ENCODE results near the gene LRRC47.

The LRRC47 gene

GRCh38 chr1:3779265-3779911, 16.9 kb downstream of the LRRC47 start:
- no peak overlapping the region for H3K4me3 ChIP-seq (ENCODE audit: low read depth in 1 of 5, low read length in 5 of 5)
- H3K27ac ChIP-seq (ENCODE audit: low read depth, low read length): no peak overlapping the region
- H3K36me3 ChIP-seq (ENCODE audit: control insufficient read depth in 5 of 5, insufficient read depth in 5 of 5, low read length in 5 of 5): peaks cover 0 to 74% (median 62%) of the 10 kb centered on the region in 5 donors
- H3K27me3 ChIP-seq (ENCODE audit: control insufficient read depth in 5 of 5, insufficient read depth in 4 of 5, low read length in 5 of 5): no peaks in the 10 kb centered on the region
- H3K9me3 ChIP-seq (ENCODE audit: control insufficient read depth in 5 of 5, low read length in 5 of 5): no peaks in the 10 kb centered on the region
- H3K9ac ChIP-seq (ENCODE audit: low read length in 5 of 5): no peak overlapping the region
- H3K4me1 ChIP-seq (ENCODE audit: control insufficient read depth in 5 of 5, insufficient read depth in 5 of 5, low read length in 5 of 5): peaks cover 0 to 12% (median 9%) of the 10 kb centered on the region in 5 donors

- Histone ChIP-seq H3K27me3 (ENCODE audit: control insufficient read depth in 5 of 5, insufficient read depth in 4 of 5, low read length in 5 of 5) (no peaks in the 10 kb centered on the region), H3K36me3 (ENCODE audit: control insufficient read depth in 5 of 5, insufficient read depth in 5 of 5, low read length in 5 of 5) (peaks cover 0 to 67% (median 55%) of the 10 kb centered on the region in 5 donors), H3K4me3 (ENCODE audit: low read depth in 1 of 5, low read length in 5 of 5) (no peak overlapping the region), H3K9me3 (ENCODE audit: control insufficient read depth in 5 of 5, low read length in 5 of 5) (no peaks in the 10 kb centered on the region), H3K9ac (ENCODE audit: low read length in 5 of 5) (no peak overlapping the region), H3K4me1 (ENCODE audit: control insufficient read depth in 5 of 5, insufficient read depth in 5 of 5, low read length in 5 of 5) (peaks cover 0 to 12% (median 9%) of the 10 kb centered on the region in 5 donors), H3K27ac (ENCODE audit: low read depth, low read length) (no peak overlapping the region)
Observed at GRCh38 chr1:3778590-3779264, 17.6 kb downstream of the LRRC47 start.

DNA sequence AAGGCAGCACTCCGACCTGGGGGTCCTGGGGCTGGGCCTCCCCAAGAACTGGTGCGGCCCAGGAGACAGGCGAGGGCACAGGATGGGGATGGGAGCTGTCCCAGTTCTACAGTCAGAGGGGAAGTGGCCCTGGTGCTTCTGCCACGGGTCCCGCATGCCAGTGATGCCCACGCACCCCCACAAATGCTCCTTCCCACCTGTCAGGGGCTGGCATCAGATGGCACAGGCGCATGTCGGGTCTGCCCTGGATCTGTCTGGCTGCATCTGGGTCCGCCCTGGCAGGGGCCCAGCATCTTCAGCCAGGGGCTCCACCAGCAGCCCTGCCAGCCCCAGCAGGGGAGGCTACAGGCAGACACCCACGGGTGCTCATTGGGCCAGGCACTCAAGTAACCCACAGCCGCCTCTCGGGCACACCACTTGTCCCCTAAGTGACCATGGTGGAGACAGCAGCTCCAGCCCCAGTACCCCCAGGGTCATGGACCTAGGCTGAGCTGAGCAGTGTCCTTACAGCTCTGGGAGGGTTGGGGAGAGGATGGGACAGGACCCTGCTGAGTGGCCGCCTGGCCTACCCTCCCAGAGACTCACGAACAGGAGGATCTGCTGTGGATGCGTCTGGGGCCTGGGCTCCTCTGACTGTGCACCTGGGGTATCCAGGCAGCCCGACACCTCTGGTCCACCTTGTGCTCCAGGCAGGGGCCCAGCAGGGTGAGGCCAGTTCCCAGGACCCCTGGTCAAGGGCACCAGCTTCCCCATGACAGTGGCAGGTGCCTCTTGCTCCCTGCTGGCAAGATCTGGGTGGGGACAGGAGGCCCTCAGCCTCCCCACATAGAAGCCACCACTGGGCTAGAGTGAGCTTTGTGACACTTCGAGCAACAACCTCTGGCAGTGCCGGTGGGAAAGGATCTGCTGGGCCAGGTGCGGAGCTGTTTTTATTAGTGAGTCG, 18.4 kb downstream of the LRRC47 start:
- no peak overlapping the region for H3K27ac ChIP-seq (ENCODE audit: low read depth, low read length)
- H3K4me1 ChIP-seq (ENCODE audit: control insufficient read depth in 5 of 5, insufficient read depth in 5 of 5, low read length in 5 of 5): peaks cover 0 to 18% (median 10%) of the 10 kb centered on the region in 5 donors
- peaks cover 0 to 59% (median 49%) of the 10 kb centered on the region in 5 donors for H3K36me3 ChIP-seq (ENCODE audit: control insufficient read depth in 5 of 5, insufficient read depth in 5 of 5, low read length in 5 of 5)
- no peaks in the 10 kb centered on the region for H3K9me3 ChIP-seq (ENCODE audit: control insufficient read depth in 5 of 5, low read length in 5 of 5)
- H3K4me3 ChIP-seq (ENCODE audit: low read depth in 1 of 5, low read length in 5 of 5): no peak overlapping the region
- no peaks in the 10 kb centered on the region for H3K27me3 ChIP-seq (ENCODE audit: control insufficient read depth in 5 of 5, insufficient read depth in 4 of 5, low read length in 5 of 5)
- no peak overlapping the region for H3K9ac ChIP-seq (ENCODE audit: low read length in 5 of 5)

DNA sequence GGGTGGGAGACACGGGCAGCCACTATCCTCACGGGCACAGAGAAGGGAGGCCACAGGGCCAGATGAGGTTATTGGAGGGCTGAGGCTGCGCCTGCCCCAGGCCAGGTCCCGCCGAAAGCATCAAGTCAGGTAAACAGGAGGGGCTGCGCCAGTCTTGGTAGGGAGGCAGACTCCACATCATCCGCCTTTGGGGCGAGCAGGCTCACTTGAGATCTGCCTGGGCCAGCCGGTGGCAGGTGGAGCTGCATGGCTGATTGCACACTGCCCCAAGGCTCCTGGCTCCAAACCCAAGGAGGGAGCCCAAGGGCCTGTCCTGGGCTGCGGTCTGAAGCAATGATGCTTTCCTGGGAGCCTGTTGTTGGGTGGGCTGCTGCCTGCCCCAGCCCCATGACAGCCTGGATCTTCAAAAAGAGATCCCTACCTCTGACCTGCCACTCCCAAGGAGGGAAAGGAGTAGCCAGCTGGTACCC, 19.2 kb downstream of the LRRC47 start:
- Histone ChIP-seq H3K36me3 (ENCODE audit: control insufficient read depth in 5 of 5, insufficient read depth in 5 of 5, low read length in 5 of 5) (peaks cover 0 to 51% (median 41%) of the 10 kb centered on the region in 5 donors), H3K27me3 (ENCODE audit: control insufficient read depth in 5 of 5, insufficient read depth in 4 of 5, low read length in 5 of 5) (no peaks in the 10 kb centered on the region)

GRCh38 chr1:3776231-3776961, 19.9 kb downstream of the LRRC47 start:
- no peak overlapping the region for H3K4me3 ChIP-seq (ENCODE audit: low read depth in 1 of 5, low read length in 5 of 5)
- H3K9me3 ChIP-seq (ENCODE audit: control insufficient read depth in 5 of 5, low read length in 5 of 5): no peaks in the 10 kb centered on the region
- no peak overlapping the region for H3K27ac ChIP-seq (ENCODE audit: low read depth, low read length)
- H3K27me3 ChIP-seq (ENCODE audit: control insufficient read depth in 5 of 5, insufficient read depth in 4 of 5, low read length in 5 of 5): no peaks in the 10 kb centered on the region
- H3K4me1 ChIP-seq (ENCODE audit: control insufficient read depth in 5 of 5, insufficient read depth in 5 of 5, low read length in 5 of 5): peaks cover 0 to 30% (median 21%) of the 10 kb centered on the region in 5 donors
- H3K36me3 ChIP-seq (ENCODE audit: control insufficient read depth in 5 of 5, insufficient read depth in 5 of 5, low read length in 5 of 5): peaks cover 0 to 44% (median 34%) of the 10 kb centered on the region in 5 donors
- H3K9ac ChIP-seq (ENCODE audit: low read length in 5 of 5): no peak overlapping the region

More for the DNA sequence above, 19.2 kb downstream of the LRRC47 start:
- Histone ChIP-seq H3K9me3 (ENCODE audit: control insufficient read depth in 5 of 5, low read length in 5 of 5) (no peaks in the 10 kb centered on the region), H3K4me1 (ENCODE audit: control insufficient read depth in 5 of 5, insufficient read depth in 5 of 5, low read length in 5 of 5) (peaks cover 0 to 22% (median 14%) of the 10 kb centered on the region in 5 donors), H3K9ac (ENCODE audit: low read length in 5 of 5) (no peak overlapping the region), H3K27ac (ENCODE audit: low read depth, low read length) (no peak overlapping the region), H3K4me3 (ENCODE audit: low read depth in 1 of 5, low read length in 5 of 5) (no peak overlapping the region)

DNA sequence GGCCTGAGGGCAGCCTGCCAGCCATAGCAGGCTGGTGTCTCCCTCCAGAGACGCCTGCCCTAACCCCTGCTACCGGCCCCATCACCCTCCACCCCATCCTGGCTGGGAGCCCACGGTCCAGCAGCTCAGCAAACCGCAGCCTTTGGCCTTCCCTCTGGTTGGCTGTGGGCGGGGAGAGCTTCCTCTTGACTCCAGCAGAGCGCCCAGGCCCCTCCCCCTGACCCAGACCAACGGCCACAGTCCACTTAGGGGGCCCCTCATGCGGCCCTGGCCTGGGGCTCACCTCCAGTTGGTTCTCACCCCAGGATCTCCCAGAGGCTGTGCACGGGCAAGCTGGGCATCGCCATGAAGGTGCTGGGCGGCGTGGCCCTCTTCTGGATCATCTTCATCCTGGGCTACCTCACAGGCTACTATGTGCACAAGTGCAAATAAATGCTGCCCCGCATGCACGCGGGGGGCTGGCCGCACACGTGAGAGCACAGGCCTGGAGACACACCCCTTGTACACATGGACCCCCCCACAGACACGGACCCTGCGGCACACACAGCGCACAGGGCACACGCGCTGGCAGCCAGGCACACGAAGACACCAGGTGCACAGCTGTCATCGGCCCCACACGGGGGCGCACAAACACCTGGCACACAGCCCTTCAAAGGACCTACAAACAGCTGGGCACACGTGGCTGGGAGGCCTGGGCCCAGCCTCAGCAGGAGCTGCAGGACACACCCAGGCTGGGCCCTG, 20.6 kb downstream of the LRRC47 start:
- Histone ChIP-seq H3K4me1 (ENCODE audit: control insufficient read depth in 5 of 5, insufficient read depth in 5 of 5, low read length in 5 of 5) (peaks cover 0 to 31% (median 25%) of the 10 kb centered on the region in 5 donors), H3K4me3 (ENCODE audit: low read depth in 1 of 5, low read length in 5 of 5) (no peak overlapping the region), H3K9me3 (ENCODE audit: control insufficient read depth in 5 of 5, low read length in 5 of 5) (no peaks in the 10 kb centered on the region), H3K9ac (ENCODE audit: low read length in 5 of 5) (no peak overlapping the region), H3K36me3 (ENCODE audit: control insufficient read depth in 5 of 5, insufficient read depth in 5 of 5, low read length in 5 of 5) (peaks cover 0 to 36% (median 27%) of the 10 kb centered on the region in 5 donors), H3K27ac (ENCODE audit: low read depth, low read length) (no peak overlapping the region), H3K27me3 (ENCODE audit: control insufficient read depth in 5 of 5, insufficient read depth in 4 of 5, low read length in 5 of 5) (no peaks in the 10 kb centered on the region)

GRCh38 chr1:3774946-3775489, 21.3 kb downstream of the LRRC47 start:
- Histone ChIP-seq H3K36me3 (ENCODE audit: control insufficient read depth in 5 of 5, insufficient read depth in 5 of 5, low read length in 5 of 5) (peaks cover 0 to 30% (median 20%) of the 10 kb centered on the region in 5 donors), H3K27ac (ENCODE audit: low read depth, low read length) (no peak overlapping the region), H3K4me3 (ENCODE audit: low read depth in 1 of 5, low read length in 5 of 5) (no peak overlapping the region), H3K27me3 (ENCODE audit: control insufficient read depth in 5 of 5, insufficient read depth in 4 of 5, low read length in 5 of 5) (peaks cover 0 to 3% (median 0%) of the 10 kb centered on the region in 5 donors), H3K4me1 (ENCODE audit: control insufficient read depth in 5 of 5, insufficient read depth in 5 of 5, low read length in 5 of 5) (peaks cover 0 to 31% (median 25%) of the 10 kb centered on the region in 5 donors), H3K9me3 (ENCODE audit: control insufficient read depth in 5 of 5, low read length in 5 of 5) (no peaks in the 10 kb centered on the region), H3K9ac (ENCODE audit: low read length in 5 of 5) (no peak overlapping the region)

DNA sequence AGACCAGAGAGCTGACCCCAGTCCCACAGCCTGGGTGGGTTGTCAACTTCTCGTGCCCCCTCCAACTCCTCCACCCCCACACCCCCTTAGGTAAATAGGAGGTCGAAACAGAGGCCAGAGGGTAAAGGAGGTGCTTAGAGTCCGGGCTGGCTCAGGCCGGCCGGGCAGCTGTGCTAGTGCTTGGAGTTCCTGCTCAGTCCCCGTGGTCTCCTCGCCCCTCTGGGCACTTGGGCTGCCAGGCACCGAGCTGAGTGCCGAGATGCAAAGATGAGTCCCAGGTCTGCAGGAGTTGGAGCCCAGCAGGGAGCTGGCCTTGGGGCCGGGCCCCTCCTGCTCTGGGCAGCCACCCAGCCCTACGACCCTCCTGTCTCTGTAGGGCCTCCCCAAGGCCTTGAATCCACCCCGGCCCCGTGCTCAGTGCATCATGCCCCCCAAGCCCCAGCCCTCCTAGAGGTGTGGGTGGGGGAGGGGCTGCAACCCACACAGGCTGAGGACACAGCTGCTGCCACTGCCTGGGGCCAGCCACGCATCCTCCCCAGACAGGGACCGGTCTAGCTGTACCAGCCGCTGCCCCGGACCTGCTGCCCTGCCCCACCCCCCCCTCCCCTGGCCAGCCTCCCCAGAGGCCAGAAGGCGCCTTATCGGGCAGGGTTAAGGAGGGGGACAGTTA, 21.9 kb downstream of the LRRC47 start:
- H3K9me3 ChIP-seq (ENCODE audit: control insufficient read depth in 5 of 5, low read length in 5 of 5): no peaks in the 10 kb centered on the region
- no peak overlapping the region for H3K4me3 ChIP-seq (ENCODE audit: low read depth in 1 of 5, low read length in 5 of 5)
- peaks cover 0 to 24% (median 14%) of the 10 kb centered on the region in 5 donors for H3K36me3 ChIP-seq (ENCODE audit: control insufficient read depth in 5 of 5, insufficient read depth in 5 of 5, low read length in 5 of 5)
- H3K27ac ChIP-seq (ENCODE audit: low read depth, low read length): no peak overlapping the region
- H3K4me1 ChIP-seq (ENCODE audit: control insufficient read depth in 5 of 5, insufficient read depth in 5 of 5, low read length in 5 of 5): peaks cover 0 to 31% (median 25%) of the 10 kb centered on the region in 5 donors
- no peak overlapping the region for H3K9ac ChIP-seq (ENCODE audit: low read length in 5 of 5)
- peaks cover 0 to 10% (median 0%) of the 10 kb centered on the region in 5 donors for H3K27me3 ChIP-seq (ENCODE audit: control insufficient read depth in 5 of 5, insufficient read depth in 4 of 5, low read length in 5 of 5)

All from subcutaneous abdominal adipose tissue (tissue), 5 donors.